SH-SY5Y (cell line): ENCODE measurements around the gene RDH14.

ENCODE experiments used
- GATA2 ChIP-seq: IDR thresholded peaks from 2 replicates; pipeline ENCODE4 v1.6.1; 2011; ENCODE audit warnings: mild to moderate bottlenecking, low read depth, low read length
- GATA3 ChIP-seq: IDR thresholded peaks from 2 replicates; pipeline ENCODE4 v1.6.1; 2011; ENCODE audit warnings: low read depth, mild to moderate bottlenecking, low read length, moderate library complexity

- TF ChIP-seq GATA3 (no peak), GATA2 (no peak)
Measured at GRCh38 chr2:18596993-18597392, 36.5 kb upstream of the RDH14 start.
